HEK293T (cell line): ENCODE results near the gene C22orf42.

Source experiments
- CTCF ChIA-PET: fragments of 350-600 bp; formaldehyde crosslinking; extraction: SDS; loops from one replicate; lab custom pipeline; 2021; ENCODE audit warnings: antibody characterized with exemption, inconsistent platforms; lab: Yijun Ruan, JAX
- POLR2A ChIA-PET: fragments of 350-600 bp; formaldehyde crosslinking; extraction: SDS; loops from one replicate; lab custom pipeline; 2020; ENCODE audit warnings: antibody characterized with exemption, inconsistent platforms; lab: Yijun Ruan, JAX
- DNase-seq: peaks from one replicate; pipeline ENCODE4 v3.0.0; 2012; ENCODE audit warnings: mixed read lengths; ENCODE audit errors: extremely low spot score
- ARNT ChIP-seq: fragments of 450-650 bp; IDR thresholded peaks from 2 replicates; pipeline ENCODE4 v1.6.1; 2017; ENCODE audit warnings: mild to moderate bottlenecking
- BHLHE40 ChIP-seq: fragments of 450-650 bp; IDR thresholded peaks from 2 replicates; pipeline ENCODE4 v1.6.1; 2016; ENCODE audit warnings: mild to moderate bottlenecking, moderate library complexity, borderline replicate concordance
- CTBP1 ChIP-seq: fragments of 450-650 bp; IDR thresholded peaks from 2 replicates; pipeline ENCODE4 v1.6.1; 2016; ENCODE audit warnings: borderline replicate concordance
- ELF4 ChIP-seq: fragments of 450-650 bp; IDR thresholded peaks from 2 replicates; pipeline ENCODE4 v1.6.1; 2017; ENCODE audit warnings: antibody characterized with exemption
- FOXA1 ChIP-seq: fragments of 450-650 bp; IDR thresholded peaks from 2 replicates; pipeline ENCODE4 v1.6.1; 2016; ENCODE audit warnings: mild to moderate bottlenecking
- FOXK2 ChIP-seq: fragments of 450-650 bp; IDR thresholded peaks from 2 replicates; pipeline ENCODE4 v1.6.1; 2016; ENCODE audit warnings: mild to moderate bottlenecking
- FOXM1 ChIP-seq: fragments of 450-650 bp; IDR thresholded peaks from 2 replicates; pipeline ENCODE4 v1.6.1; 2017; ENCODE audit warnings: mild to moderate bottlenecking, borderline replicate concordance
- HDGF ChIP-seq: fragments of 450-650 bp; IDR thresholded peaks from 2 replicates; pipeline ENCODE4 v1.6.1; 2017; ENCODE audit warnings: antibody characterized with exemption, borderline replicate concordance
- L3MBTL2 ChIP-seq: fragments of 450-650 bp; conservative IDR thresholded peaks from 2 replicates; pipeline ENCODE4 v1.6.1; 2016; ENCODE audit warnings: mild to moderate bottlenecking
- LEF1 ChIP-seq: fragments of 450-650 bp; IDR thresholded peaks from 2 replicates; pipeline ENCODE4 v1.6.1; 2017; ENCODE audit warnings: mild to moderate bottlenecking, borderline replicate concordance
- NFRKB ChIP-seq: fragments of 450-650 bp; IDR thresholded peaks from 2 replicates; pipeline ENCODE4 v1.6.1; 2016; ENCODE audit warnings: mild to moderate bottlenecking, moderate library complexity
- PKNOX1 ChIP-seq: fragments of 450-650 bp; IDR thresholded peaks from 2 replicates; pipeline ENCODE4 v1.6.1; 2016
- SP1 ChIP-seq: fragments of 450-650 bp; IDR thresholded peaks from 2 replicates; pipeline ENCODE4 v1.6.1; 2017
- SUZ12 ChIP-seq: fragments of 450-650 bp; IDR thresholded peaks from 2 replicates; pipeline ENCODE4 v1.6.1; 2016; ENCODE audit warnings: mild to moderate bottlenecking
- TARDBP ChIP-seq: fragments of 450-650 bp; IDR thresholded peaks from 2 replicates; pipeline ENCODE4 v1.6.1; 2016
- ZNF384 ChIP-seq: fragments of 450-650 bp; IDR thresholded peaks from 2 replicates; pipeline ENCODE4 v1.6.1; 2016

Gene C22orf42

GRCh38 chr22:32132783-32133182 lies 26.3 kb downstream of the C22orf42 start:
- no peak for TF ChIP-seq PKNOX1
- TF ChIP-seq ZNF384, result no peak
- TF ChIP-seq SP1, result no peak
- TF ChIP-seq FOXM1, result no peak
- TF ChIP-seq FOXK2, result no peak
- no peak for DNase-seq
- ChIA-PET POLR2A (no interaction called here), CTCF (interaction anchor here (0.6 to 1.1 kb wide), 2 partner anchors 86 to 163 kb away, joined by 3 read pairs; no protein-coding TSS in a partner anchor)

- CTCF ChIA-PET, result no interaction called here
- TF ChIP-seq ZNF384 (no peak), FOXA1 (no peak), TARDBP (no peak), FOXM1 (no peak), LEF1 (no peak), ELF4 (no peak), ARNT (no peak), NFRKB (no peak), SP1 (no peak), PKNOX1 (no peak)
- POLR2A ChIA-PET, result interaction anchor here (0.9 kb wide), 1 partner anchor 158 kb away, joined by 3 read pairs; no protein-coding TSS in a partner anchor
- DNase-seq, result no peak
These were observed 27.0 kb downstream of the C22orf42 start for GRCh38 chr22:32132126-32132525.

GRCh38 chr22:32130464-32130863 lies 28.6 kb downstream of the C22orf42 start:
- no peak for TF ChIP-seq FOXK2
- no peak for TF ChIP-seq L3MBTL2
- no peak for TF ChIP-seq SUZ12
- TF ChIP-seq SP1, result no peak
- TF ChIP-seq FOXA1, result no peak
- no peak for TF ChIP-seq TARDBP
- no peak for TF ChIP-seq FOXM1
- no peak for TF ChIP-seq HDGF
- no peak for TF ChIP-seq PKNOX1
- no peak for TF ChIP-seq ARNT
- TF ChIP-seq ELF4, result no peak
- TF ChIP-seq BHLHE40, result no peak
- TF ChIP-seq CTBP1, result no peak
- TF ChIP-seq NFRKB, result no peak
- DNase-seq, result no peak
- CTCF ChIA-PET, result interaction anchor here (0.7 kb wide), 1 partner anchor 60 kb away, joined by 6 read pairs; no protein-coding TSS in a partner anchor
- POLR2A ChIA-PET, result no interaction called here

GRCh38 chr22:32127904-32128303 lies 31.2 kb downstream of the C22orf42 start:
- peak; percentile 27 for DNase-seq
- ChIA-PET CTCF (interaction anchor here (1.5 kb wide), 1 partner anchor 138 kb away, joined by 3 read pairs; no protein-coding TSS in a partner anchor), POLR2A (no interaction called here)
- TF ChIP-seq FOXK2 (no peak), L3MBTL2 (no peak), BHLHE40 (no peak), HDGF (no peak)

GRCh38 chr22:32123657-32124056 lies 35.4 kb downstream of the C22orf42 start:
- POLR2A ChIA-PET, result no interaction called here
- DNase-seq, result no peak
- CTCF ChIA-PET, result no interaction called here
- TF ChIP-seq BHLHE40 (no peak), FOXM1 (no peak), SP1 (no peak), FOXK2 (no peak), ZNF384 (no peak), L3MBTL2 (no peak), NFRKB (no peak), ARNT (no peak), LEF1 (no peak), TARDBP (no peak)

GRCh38 chr22:32122899-32123298 lies 36.2 kb downstream of the C22orf42 start:
- DNase-seq, result no peak
- no peak for TF ChIP-seq FOXK2
- no peak for TF ChIP-seq FOXM1
- no peak for TF ChIP-seq TARDBP
- TF ChIP-seq ZNF384, result no peak

GRCh38 chr22:32120603-32121002 lies 38.5 kb downstream of the C22orf42 start:
- CTCF ChIA-PET, result no interaction called here
- no peak for TF ChIP-seq ZNF384
- TF ChIP-seq TARDBP, result no peak
- TF ChIP-seq FOXK2, result no peak
- TF ChIP-seq BHLHE40, result no peak
- no peak for TF ChIP-seq CTBP1
- no peak for TF ChIP-seq HDGF
- no peak for TF ChIP-seq FOXM1
- TF ChIP-seq SP1, result no peak
- TF ChIP-seq PKNOX1, result no peak
- no peak for TF ChIP-seq ELF4
- no peak for TF ChIP-seq L3MBTL2
- TF ChIP-seq SUZ12, result no peak
- POLR2A ChIA-PET, result no interaction called here
- no peak for DNase-seq

More at GRCh38 chr22:32122899-32123298, 36.2 kb downstream of the C22orf42 start:
- CTCF ChIA-PET, result no interaction called here
- POLR2A ChIA-PET, result no interaction called here
